ENCODE results near the gene TFPI. TPM values are rescaled to one million over a fixed set of nuclear protein-coding genes. Genes with fewer than 3 reads are reported as not detected.

TFPI gene
- total and polyA plus RNA-seq, 2 of the 8 experiments (the other 6 are each of a cell fraction or from before 2014, with no cell fraction given): 2.0 to 7.1 TPM

- Histone ChIP-seq H3K27ac (ENCODE audit: low read depth, low read length) (no peak overlapping the region), H3K4ac (replicated peaks; ENCODE audit: insufficient read length, low read depth, low read length) (no peak overlapping the region), H4K91ac (replicated peaks; ENCODE audit: insufficient read length, low read length) (no peak overlapping the region), H2BK15ac (ENCODE audit: low read length) (no peak overlapping the region), H3K4me2 (ENCODE audit: insufficient read depth in 1 of 2, low read depth in 2 of 2, low read length in 2 of 2) (no peak overlapping the region), H3K56ac (replicated peaks; ENCODE audit: insufficient read length, low read depth, low read length) (no peak overlapping the region), H2BK20ac (ENCODE audit: low read length) (no peak overlapping the region), H3K79me2 (ENCODE audit: control insufficient read depth in 1 of 2, insufficient read depth in 2 of 2, low read length in 2 of 2) (no peaks in the 10 kb centered on the region), H2AK5ac (ENCODE audit: low read depth, low read length) (no peak overlapping the region), H4K5ac (ENCODE audit: insufficient read length, low read depth, low read length) (no peak overlapping the region), H3K27me3 (replicated peaks in 1 of 4; ENCODE audit: control insufficient read depth in 3 of 4, extremely low read depth in 1 of 4, insufficient read depth in 3 of 4, low read length in 3 of 4) (no peaks in the 10 kb centered on the region), H3K18ac (ENCODE audit: extremely low read depth, low read length) (no peak overlapping the region), H3K4me1 (replicated peaks in 1 of 4; ENCODE audit: control insufficient read depth in 3 of 4, insufficient read depth in 4 of 4, low read length in 3 of 4) (no peaks in the 10 kb centered on the region; a peak in 2 of 7 replicates), H3K79me1 (ENCODE audit: low read depth, low read length) (no peaks in the 10 kb centered on the region), H3K14ac (ENCODE audit: insufficient read length) (no peak overlapping the region), H3K9me3 (ENCODE audit: insufficient read depth in 2 of 2, low read depth in 1 of 2, low read length in 1 of 2) (0 out of 4 replicates have a peak, but pooled peaks cover 0 to 3% of the 10 kb centered on the region in 2 experiments), H3K9ac (replicated peaks in 1 of 4; ENCODE audit: extremely low read depth in 1 of 4, low read depth in 3 of 4, low read length in 3 of 4) (no peak overlapping the region), H4K20me1 (replicated peaks in 1 of 2; ENCODE audit: control insufficient read depth in 1 of 2, insufficient read depth in 2 of 2, low read length in 2 of 2) (no peaks in the 10 kb centered on the region), H3K36me3 (ENCODE audit: control insufficient read depth in 2 of 4, insufficient read depth in 4 of 4, low read length in 3 of 4) (no peaks in the 10 kb centered on the region), H2BK12ac (ENCODE audit: low read depth, low read length) (no peak overlapping the region), H2AFZ (ENCODE audit: low read length) (no peak overlapping the region), H2BK120ac (replicated peaks; ENCODE audit: low read depth, low read length) (no peak overlapping the region), H2BK5ac (ENCODE audit: low read depth, low read length) (no peak overlapping the region), H3K23ac (ENCODE audit: insufficient read length) (no peak overlapping the region), H3K4me3 (ENCODE audit: extremely low read depth in 1 of 4, insufficient read depth in 2 of 4, low read depth in 3 of 4, low read length in 4 of 4) (no peak overlapping the region), H4K8ac (ENCODE audit: extremely low read depth, insufficient read depth, low read length) (no peak overlapping the region), H3K23me2 (ENCODE audit: low read depth, low read length) (no peaks in the 10 kb centered on the region)
- CTCF ChIA-PET (ENCODE audit: partially characterized antibody): interaction anchor here (1.2 to 2.4 kb wide), 2 partner anchors 74 kb away, joined by 4 to 18 read pairs; no protein-coding TSS in a partner anchor
- POLR2A ChIA-PET (ENCODE audit: partially characterized antibody): no interaction called here
- TF ChIP-seq PHF8 (conservative IDR thresholded peaks at IDR 0.05; ENCODE audit: low read depth, low read length) (no peak), KDM1A (IDR thresholded peaks at IDR 0.05; ENCODE audit: borderline replicate concordance, low read length) (peak; percentile 44; the same call in 1 of the 2 replicates)
- FAIRE-seq: no peak
- DNase-seq (ENCODE audit: low read depth in 1 of 2, low spot score in 2 of 2): no peak
- 100% methylated on average over 2 of the region's 2 CpGs; no CpG with 5 or more reads in 1 of the 2 experiments for WGBS, 2 experiments (ENCODE audit: extremely low coverage in 1 of 2, insufficient coverage in 1 of 2, insufficient read length in 1 of 2, insufficient replicate concordance in 2 of 2, low coverage in 1 of 2, low lambda C conversion rate in 2 of 2, missing lambda C conversion rate in 1 of 2)
These were observed 19.5 kb upstream of the TFPI start for GRCh38 chr2:187573722-187574121.
